ENCODE results near the gene REV3L. TPM values are rescaled to one million over a fixed set of nuclear protein-coding genes. Genes with fewer than 3 reads are reported as not detected.

The REV3L gene, protein sequence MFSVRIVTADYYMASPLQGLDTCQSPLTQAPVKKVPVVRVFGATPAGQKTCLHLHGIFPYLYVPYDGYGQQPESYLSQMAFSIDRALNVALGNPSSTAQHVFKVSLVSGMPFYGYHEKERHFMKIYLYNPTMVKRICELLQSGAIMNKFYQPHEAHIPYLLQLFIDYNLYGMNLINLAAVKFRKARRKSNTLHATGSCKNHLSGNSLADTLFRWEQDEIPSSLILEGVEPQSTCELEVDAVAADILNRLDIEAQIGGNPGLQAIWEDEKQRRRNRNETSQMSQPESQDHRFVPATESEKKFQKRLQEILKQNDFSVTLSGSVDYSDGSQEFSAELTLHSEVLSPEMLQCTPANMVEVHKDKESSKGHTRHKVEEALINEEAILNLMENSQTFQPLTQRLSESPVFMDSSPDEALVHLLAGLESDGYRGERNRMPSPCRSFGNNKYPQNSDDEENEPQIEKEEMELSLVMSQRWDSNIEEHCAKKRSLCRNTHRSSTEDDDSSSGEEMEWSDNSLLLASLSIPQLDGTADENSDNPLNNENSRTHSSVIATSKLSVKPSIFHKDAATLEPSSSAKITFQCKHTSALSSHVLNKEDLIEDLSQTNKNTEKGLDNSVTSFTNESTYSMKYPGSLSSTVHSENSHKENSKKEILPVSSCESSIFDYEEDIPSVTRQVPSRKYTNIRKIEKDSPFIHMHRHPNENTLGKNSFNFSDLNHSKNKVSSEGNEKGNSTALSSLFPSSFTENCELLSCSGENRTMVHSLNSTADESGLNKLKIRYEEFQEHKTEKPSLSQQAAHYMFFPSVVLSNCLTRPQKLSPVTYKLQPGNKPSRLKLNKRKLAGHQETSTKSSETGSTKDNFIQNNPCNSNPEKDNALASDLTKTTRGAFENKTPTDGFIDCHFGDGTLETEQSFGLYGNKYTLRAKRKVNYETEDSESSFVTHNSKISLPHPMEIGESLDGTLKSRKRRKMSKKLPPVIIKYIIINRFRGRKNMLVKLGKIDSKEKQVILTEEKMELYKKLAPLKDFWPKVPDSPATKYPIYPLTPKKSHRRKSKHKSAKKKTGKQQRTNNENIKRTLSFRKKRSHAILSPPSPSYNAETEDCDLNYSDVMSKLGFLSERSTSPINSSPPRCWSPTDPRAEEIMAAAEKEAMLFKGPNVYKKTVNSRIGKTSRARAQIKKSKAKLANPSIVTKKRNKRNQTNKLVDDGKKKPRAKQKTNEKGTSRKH (N-terminal part only)
- 10 to 100 TPM; 25.9 to 79.1 (median 49.0) TPM for total RNA-seq

DNA sequence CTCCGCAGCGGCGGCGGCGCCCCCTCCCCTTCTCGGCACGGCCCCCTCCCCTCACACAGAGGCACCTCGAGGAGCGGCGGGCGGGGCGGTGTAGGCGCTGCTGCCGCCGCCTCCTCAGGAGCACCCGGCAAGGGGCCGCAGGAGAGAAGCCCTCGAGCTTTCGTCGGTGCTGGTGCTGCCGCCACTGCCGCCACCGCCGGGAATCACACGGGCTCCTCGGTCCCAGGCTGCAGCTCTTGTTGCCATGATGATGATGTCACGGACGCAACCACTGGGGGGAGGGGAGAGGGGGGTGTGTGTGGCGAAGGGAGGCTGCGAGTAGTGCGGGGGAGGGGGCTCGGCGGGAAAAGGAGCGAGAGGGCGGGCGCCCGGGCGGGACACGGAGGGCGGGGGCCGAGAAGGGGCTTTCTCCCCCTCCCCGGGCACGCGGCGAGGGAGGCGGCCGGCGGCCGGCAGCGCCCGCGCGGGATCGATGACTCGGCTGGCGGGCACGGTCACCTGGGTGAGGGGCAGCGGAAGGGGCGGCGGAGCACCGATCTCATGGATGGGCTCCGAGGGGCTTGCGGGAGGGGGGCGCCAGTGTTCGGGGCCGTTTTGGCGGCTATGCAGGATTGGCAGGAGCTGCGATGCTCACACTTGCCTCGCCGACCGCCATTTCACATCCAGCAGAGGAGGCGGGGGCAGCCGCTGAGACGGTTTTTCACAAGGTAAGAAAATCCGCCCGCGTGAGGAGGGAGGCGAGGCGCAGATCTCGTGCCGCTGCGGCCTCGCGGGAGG is at the start of gene REV3L:
Gene REV3L, minus strand, starts transcription at position 260 of the 777 bp plus-strand sequence. CDS start 330 bp downstream, outside the sequence.
- peak; percentile 71 to 76 for ATAC-seq
- peak within 1 kb of the TSS; percentile 95 to 100 (median 99) for H3K27ac ChIP-seq
- peak; percentile 87 for DNase-seq
- H3K9me3 ChIP-seq = no peaks in the 10 kb centered on the region
- H3K36me3 ChIP-seq = no peaks in the 10 kb centered on the region
- H3K4me3 ChIP-seq = peak within 1 kb of the TSS; percentile 79 to 96 (median 88)
- peaks cover 47 to 49% of the 10 kb centered on the region in 2 donors for H3K4me1 ChIP-seq
- intact Hi-C loops (cut with DNase I; ENCODE audit: low total_unique reads) (loop anchor here (1.0 to 10.0 kb wide), 8 partner anchors 69 to 608 kb away; partner anchors contain the start of genes AMD1 and FYN), in situ Hi-C loops (cut with MboI; ENCODE audit: low sequenced_read_pairs in 4 of 4) (loop anchor here in 1 of 4 donors (10.0 kb wide), 1 partner anchor 122 kb away; the partner anchor contains the start of gene TRAF3IP2)
- no peaks in the 10 kb centered on the region for H3K27me3 ChIP-seq
- TF ChIP-seq POLR2A (IDR thresholded peaks at IDR 0.05) = peak; percentile 46 to 83
- TF ChIP-seq, protein P1, sequence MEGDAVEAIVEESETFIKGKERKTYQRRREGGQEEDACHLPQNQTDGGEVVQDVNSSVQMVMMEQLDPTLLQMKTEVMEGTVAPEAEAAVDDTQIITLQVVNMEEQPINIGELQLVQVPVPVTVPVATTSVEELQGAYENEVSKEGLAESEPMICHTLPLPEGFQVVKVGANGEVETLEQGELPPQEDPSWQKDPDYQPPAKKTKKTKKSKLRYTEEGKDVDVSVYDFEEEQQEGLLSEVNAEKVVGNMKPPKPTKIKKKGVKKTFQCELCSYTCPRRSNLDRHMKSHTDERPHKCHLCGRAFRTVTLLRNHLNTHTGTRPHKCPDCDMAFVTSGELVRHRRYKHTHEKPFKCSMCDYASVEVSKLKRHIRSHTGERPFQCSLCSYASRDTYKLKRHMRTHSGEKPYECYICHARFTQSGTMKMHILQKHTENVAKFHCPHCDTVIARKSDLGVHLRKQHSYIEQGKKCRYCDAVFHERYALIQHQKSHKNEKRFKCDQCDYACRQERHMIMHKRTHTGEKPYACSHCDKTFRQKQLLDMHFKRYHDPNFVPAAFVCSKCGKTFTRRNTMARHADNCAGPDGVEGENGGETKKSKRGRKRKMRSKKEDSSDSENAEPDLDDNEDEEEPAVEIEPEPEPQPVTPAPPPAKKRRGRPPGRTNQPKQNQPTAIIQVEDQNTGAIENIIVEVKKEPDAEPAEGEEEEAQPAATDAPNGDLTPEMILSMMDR (IDR thresholded peaks at IDR 0.05 in 4 of 5, conservative IDR thresholded peaks at IDR 0.05 in 1 of 5) = peak in 1 of 5 experiments; percentile 13

DNA sequence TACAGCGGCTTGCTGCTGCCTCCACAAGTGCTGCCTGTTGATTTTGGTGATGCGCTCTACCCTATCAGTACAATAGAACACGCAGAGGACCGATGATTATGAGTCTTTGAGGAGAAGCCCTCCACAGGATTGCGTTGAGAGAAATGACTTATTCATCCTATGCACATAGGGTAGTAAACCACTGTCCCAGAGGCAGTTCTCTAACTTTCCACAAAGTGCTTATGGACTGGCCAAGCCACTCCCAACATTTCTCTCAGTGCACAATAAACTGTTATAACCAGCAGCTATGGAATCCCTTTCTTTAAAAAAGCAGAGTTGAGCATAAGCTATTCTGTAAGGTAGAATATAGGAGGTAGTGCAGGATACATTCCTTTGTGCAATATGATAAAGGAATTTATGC is 48.2 kb upstream of the REV3L start:
- no peak for ATAC-seq
- TF ChIP-seq, protein P1 (IDR thresholded peaks at IDR 0.05 in 4 of 5, conservative IDR thresholded peaks at IDR 0.05 in 1 of 5) = no peak
- TF ChIP-seq POLR2A (IDR thresholded peaks at IDR 0.05) = no peak
- no peaks in the 10 kb centered on the region for H3K27me3 ChIP-seq
- H3K4me3 ChIP-seq = no peak overlapping the region
- no peak overlapping the region for H3K27ac ChIP-seq
- no peaks in the 10 kb centered on the region for H3K36me3 ChIP-seq
- DNase-seq = no peak
- in situ Hi-C loops (cut with MboI; ENCODE audit: low sequenced_read_pairs in 4 of 4) = no loop called here
- H3K4me1 ChIP-seq = peaks cover 23 to 41% of the 10 kb centered on the region in 2 donors
- no peaks in the 10 kb centered on the region for H3K9me3 ChIP-seq
- intact Hi-C loops (cut with DNase I; ENCODE audit: low total_unique reads) = loop anchor here (5.0 kb wide), 1 partner anchor 116 kb away; no protein-coding TSS in a partner anchor

DNA sequence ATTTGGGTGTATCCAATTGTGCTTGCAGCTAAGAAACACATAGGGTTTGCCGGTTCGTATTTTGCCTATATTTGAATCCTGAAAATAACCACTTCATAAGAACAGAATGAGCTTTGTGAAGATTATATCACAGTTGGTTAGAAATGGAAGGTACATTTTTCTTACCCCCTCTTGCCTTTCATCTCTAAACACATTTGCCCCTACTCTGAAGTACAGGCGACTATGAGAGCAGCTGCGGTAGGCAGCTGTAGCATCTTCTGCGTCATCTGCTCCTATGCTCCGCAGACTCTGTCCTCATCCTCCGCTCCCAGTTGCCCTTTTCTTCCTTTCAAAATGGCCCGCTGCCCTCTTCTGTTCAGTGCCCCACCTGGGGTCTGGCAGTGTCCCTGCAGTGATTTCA is 47.6 kb upstream of the REV3L start:
- TF ChIP-seq, protein P1 (IDR thresholded peaks at IDR 0.05 in 4 of 5, conservative IDR thresholded peaks at IDR 0.05 in 1 of 5) = no peak
- TF ChIP-seq POLR2A (IDR thresholded peaks at IDR 0.05) = no peak
- intact Hi-C loops (cut with DNase I; ENCODE audit: low total_unique reads) = loop anchor here (5.0 kb wide), 1 partner anchor 117 kb away; no protein-coding TSS in a partner anchor
- Histone ChIP-seq H3K27me3 (no peaks in the 10 kb centered on the region), H3K27ac (no peak overlapping the region), H3K4me3 (no peak overlapping the region), H3K36me3 (no peaks in the 10 kb centered on the region), H3K4me1 (peaks cover 23 to 41% of the 10 kb centered on the region in 2 donors), H3K9me3 (no peaks in the 10 kb centered on the region)
- DNase-seq (no peak), ATAC-seq (no peak)
- in situ Hi-C loops (cut with MboI; ENCODE audit: low sequenced_read_pairs in 4 of 4) = no loop called here

All from gastrocnemius medialis (tissue), 4 donors.